ENCODE data around the gene ETS1. TPM values are rescaled to one million over a fixed set of nuclear protein-coding genes. Genes with fewer than 3 reads are reported as not detected.

ETS1 gene
- total RNA-seq, 1 experiment from 2014 or later: 67.7 TPM

DNA sequence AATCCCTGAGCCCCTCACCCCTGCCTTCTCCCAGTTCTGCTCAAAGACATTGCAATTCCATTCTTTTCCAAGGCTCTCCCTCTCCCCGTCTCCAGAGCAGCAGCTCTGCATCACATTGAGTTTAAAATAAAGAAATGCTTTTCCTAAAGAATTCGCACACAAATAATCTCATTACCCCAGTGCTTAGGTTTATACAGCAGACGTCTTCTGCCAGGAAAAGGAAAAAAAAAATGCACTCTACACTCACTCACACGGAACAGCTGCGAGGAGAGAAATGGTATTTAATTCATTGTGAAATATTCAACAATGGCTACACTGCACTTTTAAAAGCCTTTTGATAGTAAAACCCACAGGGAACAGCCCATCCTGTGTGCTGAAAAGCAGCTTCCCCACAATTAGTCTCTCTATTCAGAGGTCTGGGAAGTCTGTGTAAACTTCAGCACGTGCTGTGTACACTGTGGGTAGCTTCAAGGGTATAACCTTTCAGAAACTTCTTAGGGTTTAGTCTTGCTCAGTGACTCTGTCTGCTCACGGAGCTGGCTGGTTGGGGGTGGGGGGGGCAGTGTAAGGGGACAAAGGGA, 42.8 kb downstream of the ETS1 start:
- no peak for DNase-seq (ENCODE audit: low read depth)

- no peak for DNase-seq (ENCODE audit: low read depth)
Observed at GRCh38 chr11:128540469-128540868, 46.9 kb downstream of the ETS1 start.

DNA sequence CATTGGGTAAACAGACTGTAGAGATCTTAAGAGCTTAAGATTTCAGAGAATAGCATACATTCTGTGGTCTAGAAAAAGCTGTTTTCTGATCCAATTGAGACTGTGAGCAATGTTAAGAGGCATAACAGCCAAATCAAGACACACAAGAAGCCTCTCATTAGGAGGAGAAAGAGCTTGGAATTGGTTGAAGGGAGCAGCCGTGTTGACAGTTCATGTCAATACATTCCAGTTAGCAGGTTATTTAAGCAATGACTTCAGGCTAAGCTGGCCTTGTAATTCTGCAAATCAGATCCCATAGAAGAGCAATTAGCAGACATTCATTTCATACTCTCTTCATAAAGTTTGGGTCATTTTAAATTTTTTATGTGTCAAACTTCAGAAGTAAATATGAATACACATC, 50.9 kb downstream of the ETS1 start:
- no peak for DNase-seq (ENCODE audit: low read depth)

DNA sequence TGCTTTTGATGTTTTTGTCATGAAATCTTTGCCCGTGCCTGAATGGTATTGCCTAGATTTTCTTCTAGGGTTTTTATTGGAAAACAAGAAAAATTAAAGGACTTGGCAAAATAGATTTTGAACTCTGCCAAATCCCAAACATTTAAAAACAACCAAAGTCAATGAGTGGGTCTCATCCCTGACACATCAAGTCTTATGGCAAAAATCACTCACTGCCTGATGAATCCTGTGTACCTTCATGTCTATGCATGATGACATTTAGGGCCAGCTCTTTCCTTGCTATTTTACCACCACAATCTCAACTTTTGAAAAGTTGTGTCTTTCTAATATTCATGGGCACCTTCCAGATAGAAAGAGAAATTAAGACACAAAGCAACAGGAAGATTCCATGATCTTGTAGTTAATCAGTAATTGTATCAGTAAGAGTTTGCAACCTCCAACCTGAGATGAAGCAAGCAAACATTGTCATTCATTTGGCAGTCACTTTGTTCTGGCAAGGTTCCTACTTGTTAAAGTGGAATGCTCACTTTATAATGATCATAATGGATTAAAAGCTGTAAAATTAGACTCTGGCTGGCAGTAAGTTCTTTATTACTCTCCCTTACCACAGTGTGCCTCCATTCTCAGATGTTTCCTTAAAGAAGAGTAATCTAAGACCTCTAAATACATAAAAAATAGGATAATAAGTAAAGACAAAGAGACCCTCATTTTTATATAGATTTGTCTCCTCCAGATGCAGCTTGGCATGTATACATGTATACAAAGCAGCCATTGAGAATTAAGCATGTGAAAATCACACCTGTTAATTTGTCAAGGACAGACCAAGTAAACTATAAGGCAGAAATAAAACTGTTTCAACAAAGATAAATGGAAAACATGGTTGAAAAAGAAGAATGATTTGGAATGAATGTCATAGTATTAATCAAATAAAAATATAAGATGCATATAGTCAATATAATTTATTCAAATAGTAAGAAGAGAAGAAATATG, 51.6 kb downstream of the ETS1 start:
- DNase-seq (ENCODE audit: low read depth): no peak

DNA sequence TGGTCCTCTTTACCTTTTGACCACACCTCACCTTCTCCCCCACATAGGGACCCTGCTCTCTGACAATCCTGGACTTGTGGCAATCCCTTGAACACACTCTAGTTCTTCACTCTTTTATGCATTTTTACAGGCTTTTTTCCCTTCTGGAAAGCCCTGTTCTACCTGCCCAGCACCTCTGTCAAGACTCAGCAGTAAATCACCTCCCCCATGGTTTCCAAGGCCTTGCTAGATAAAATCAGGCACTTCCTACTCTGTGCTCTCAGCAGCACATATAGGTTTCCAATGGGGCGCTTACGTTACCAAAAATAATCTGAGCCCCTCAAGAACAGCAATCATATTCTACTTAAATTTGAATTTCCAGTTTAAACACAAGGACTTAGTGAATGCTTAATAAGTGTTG, 53.9 kb downstream of the ETS1 start:
- no peak for DNase-seq (ENCODE audit: low read depth)

GRCh38 chr11:128532572-128533091, 54.7 kb downstream of the ETS1 start:
- DNase-seq (ENCODE audit: low read depth): no peak

DNA sequence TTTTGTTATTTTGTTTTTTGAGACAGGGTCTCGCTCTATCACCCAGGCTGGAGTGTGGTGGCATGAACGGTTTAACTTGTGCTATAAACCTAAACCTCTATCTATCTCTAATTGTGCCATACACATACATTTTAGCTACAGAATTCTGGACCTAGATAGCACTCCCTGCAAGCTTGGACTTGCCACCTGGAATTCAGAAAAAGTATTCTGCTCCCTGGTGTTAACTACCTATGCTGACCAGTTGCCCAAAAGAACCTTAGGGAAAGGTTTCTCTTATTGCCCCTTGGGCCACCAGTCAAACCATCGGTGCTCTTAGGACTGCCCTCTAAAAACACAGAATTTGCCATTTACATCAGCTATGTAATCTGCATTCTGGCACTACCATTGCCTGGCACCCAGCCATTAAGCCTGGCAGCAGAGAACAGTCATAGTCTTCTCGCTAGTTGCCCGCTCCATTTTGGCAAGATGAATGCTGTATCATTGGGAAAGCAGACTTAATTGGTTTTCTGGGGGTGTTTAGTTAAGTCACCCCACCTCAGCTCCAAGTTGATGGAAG, 55.3 kb downstream of the ETS1 start:
- no peak for DNase-seq (ENCODE audit: low read depth)

- no peak for DNase-seq (ENCODE audit: low read depth)
Observed at GRCh38 chr11:128531588-128531987, 55.8 kb downstream of the ETS1 start.

DNA sequence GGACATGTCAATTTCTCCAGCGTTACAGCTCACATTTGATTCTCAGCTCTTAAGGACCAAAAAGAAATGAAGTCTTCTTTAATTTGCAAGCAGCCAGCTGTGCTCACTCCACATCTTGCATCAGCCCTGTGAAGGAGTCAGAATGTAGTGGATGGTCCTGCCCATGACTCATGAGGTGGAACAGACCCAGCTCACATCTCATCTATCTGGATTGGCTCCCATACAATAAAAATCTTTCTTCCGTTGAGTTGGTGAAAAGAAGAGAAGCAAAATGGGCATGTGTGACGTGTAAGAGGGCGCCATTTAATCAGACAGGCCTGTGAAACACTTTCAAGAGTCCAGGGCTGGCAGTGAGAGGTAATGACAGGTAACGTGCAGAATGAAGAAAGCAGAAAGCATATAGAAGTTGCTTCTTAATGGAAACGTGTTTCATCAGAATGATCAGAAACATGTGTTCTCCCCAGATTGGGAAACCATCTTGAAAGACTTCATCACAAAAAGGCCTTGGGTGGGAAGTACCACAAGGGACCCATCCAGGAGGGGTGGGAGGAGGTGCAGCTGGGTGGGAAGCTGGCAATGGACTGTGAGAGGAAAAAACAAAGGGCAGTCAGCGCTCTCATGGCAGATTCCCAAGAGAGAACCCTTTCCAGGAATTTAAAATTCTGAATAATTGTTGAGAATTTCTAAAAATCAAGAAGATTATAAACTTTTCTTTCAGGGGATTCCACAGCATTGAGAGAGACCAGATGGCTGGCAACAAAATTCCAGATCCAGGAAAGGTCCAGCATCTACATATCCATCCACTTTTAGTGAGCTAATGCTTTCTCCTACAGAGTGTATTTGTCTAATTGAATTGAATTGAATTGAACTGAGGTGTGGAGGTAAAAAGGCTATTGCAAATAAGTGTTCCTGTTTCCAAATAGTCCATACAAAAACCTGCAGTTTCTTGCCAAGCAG, 57.0 kb downstream of the ETS1 start:
- DNase-seq (ENCODE audit: low read depth): peak; percentile 83

DNA sequence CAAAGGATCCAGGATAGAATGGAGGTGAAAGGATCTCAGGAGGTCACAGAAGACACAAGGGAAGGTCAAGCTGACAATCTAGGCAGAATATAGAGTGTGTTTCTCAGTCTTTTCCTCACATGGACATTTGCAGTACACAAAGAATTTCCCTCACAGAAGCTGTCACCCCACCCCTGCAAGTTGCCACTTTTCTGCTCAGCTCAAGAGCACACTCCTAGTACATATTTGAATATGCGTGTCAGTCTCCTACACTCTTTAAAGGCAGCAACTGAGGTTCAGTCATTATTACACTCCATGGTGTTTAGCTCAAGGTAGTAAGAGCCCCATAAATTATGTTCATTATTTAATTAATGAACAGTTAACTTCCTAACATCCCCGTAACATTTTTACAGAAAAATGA, 59.1 kb downstream of the ETS1 start:
- no peak for DNase-seq (ENCODE audit: low read depth)

- DNase-seq (ENCODE audit: low read depth): no peak
Observed at GRCh38 chr11:128527046-128527445, 60.3 kb downstream of the ETS1 start.

- peak; percentile 89 for DNase-seq (ENCODE audit: low read depth)
Observed at GRCh38 chr11:128525411-128526243, 61.7 kb downstream of the ETS1 start.

DNA sequence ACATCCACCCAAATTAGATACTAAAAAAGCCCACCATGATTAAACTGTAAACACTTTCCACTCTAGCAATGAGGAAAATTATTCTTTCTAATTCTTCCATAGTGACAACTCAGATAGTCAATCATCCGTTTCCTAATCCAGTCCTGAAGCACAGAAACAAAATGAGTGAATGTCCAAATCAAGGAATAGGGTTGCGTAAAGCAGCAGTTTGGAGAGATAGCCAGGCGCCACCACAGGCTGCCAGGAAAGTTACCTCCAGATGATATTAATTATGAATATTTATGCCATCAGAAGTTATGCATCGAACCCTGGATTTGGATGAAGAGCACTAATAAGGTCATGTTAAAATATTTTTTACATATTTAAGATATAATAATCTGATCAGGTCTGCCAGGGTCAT, 63.2 kb downstream of the ETS1 start:
- DNase-seq (ENCODE audit: low read depth): no peak

DNA sequence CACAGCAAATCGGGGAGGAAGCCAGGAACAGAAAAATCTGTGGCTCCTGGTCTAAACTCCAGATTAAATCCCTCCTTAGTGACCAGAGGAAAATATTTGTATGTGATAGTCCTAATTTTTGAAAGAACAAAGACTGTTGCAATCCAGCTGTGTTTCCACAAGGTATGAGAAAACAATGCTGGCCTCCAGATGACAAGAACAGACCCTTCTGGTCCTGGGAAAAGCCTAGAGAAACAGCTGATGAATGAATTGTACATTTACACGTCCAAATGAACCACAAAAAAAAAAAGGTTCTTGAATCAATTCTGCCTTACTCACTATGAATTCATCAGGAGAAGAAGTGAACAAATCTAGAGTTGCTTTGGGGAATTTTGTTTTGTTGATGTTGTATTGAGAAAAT, 63.7 kb downstream of the ETS1 start:
- peak; percentile 70 for DNase-seq (ENCODE audit: low read depth)

GRCh38 chr11:128522943-128523518, 64.3 kb downstream of the ETS1 start:
- peak; percentile 64 for DNase-seq (ENCODE audit: low read depth)

DNA sequence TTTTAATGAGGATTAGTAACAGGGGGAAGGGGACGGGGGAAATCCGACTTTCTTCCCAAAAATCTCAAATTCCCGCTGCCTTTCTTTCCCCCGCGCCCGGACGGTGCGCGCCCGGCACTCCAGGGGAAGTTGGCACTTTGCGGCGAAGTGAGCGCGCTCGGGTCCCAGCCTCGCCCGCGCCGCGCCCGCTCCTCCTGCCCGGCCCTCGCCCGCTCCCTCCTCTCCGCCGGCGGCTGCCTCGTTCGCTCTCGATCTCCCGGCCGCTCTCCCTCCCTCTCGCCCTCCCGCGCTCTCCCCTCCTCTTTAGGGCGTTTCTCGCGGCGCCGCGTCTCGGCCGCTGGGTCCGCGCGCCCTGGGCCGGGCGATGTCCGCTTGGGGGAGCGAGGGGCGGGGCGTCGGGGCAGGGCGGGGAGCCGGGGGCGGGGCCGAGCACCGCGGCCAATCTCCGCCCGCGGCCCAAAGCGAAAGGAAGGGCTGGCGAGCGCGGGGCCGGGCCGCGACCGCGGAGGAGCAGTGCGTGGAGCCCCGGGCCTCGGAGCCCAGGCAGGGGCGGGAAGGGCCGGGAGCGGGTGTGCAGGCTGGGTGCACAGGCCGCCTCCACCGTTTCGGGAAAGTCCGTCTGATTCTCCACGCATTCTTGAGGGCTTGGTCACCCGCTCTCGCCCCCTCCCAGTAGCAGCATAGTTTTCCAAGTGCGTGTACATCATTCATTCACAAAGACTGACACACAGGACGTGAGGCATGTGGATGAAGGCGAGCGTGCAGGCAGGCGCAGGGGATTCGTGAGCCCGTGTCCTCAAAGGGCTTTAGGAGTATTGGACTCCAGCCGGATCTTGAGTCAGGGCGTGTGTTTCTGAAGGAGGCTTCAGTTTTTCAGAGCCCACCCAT, 65.1 kb downstream of the ETS1 start:
- DNase-seq (ENCODE audit: low read depth): peak; percentile 99

- DNase-seq (ENCODE audit: low read depth): no peak
Observed at GRCh38 chr11:128521682-128522054, 65.7 kb downstream of the ETS1 start.

DNA sequence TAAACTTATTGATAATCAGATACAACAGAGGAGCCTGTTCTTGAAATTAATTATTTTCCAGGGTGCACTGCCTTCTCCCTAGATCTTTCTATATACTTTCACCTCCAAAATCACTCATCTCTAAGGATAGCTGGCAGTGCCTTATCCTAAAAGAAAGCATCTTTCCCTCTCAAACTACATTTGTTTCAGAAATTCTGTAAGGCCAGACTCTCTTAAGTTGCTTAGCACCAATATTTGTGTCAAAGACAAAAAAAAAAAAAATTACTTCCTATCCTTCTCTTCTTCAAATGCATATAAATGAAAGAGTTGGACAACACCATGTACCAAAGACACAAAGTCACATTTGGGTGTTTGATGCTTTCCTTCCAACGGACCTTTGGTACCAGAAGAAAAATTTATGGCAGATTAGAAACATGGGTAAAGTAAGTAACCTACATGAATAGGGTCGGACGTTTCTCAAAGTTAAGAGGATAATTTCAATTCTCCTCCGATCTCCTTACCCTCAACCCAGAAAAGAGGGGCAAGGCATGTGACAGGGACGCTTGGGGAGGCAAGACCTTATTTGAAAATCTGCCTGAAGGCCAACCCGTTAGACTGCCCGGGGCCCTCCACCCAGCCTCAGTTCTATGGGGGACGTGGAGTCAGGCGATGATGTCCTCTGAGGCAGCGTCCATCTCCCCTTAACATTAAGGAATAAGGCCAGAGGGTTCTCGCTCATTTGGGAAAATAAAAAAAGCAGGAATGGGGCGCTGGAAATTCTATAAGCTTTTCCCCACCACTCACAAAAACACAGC, 66.3 kb downstream of the ETS1 start:
- no peak for DNase-seq (ENCODE audit: low read depth)

All from M059J (cell line).